Measurements from ENCODE around the gene EIF2B5. TPM values are rescaled to one million over a fixed set of nuclear protein-coding genes. Genes with fewer than 3 reads are reported as not detected.

The EIF2B5 gene
- total and polyA plus RNA-seq, 2 of the 13 experiments (the other 11 are each of a cell fraction or from before 2014, with no cell fraction given) = 38.4 to 60.2 TPM

DNA sequence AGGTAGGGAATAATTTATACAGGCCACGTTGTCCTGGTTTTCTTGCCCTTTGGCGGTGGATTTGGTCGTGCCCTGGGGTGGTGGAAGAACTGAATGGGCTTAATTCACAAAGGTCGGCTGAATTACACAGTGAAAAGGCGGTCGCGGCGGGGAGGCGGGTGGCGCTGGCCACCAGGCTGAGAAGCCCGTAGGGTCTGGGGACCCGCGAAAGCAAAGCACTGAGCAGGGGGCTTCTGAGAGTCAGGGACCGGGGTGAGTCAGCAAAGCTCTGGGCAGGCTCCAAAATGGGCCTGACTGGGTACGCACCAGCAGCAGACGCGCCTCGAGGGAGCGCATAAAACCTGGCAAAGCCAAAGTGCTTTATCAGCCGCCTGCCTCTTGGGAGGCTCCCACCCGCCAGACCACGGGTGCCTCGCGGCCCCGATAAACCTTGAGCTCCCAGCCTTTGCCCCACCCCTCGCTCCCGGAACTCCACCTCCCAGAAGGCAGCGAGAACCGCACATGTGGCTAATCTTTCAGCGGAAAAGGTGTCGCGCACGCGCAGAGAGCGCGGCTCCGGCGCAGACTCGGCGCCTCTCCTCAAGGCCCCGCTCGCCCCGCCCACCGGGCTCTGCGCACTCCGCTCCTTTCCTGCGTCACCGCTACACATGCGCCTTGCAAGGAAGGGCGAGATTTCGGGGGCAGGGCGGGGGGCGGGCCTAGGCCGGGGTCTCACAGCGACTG, 50.5 kb downstream of the EIF2B5 start (continued):
- TF ChIP-seq, protein P1, sequence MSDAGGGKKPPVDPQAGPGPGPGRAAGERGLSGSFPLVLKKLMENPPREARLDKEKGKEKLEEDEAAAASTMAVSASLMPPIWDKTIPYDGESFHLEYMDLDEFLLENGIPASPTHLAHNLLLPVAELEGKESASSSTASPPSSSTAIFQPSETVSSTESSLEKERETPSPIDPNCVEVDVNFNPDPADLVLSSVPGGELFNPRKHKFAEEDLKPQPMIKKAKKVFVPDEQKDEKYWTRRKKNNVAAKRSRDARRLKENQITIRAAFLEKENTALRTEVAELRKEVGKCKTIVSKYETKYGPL (CRISPR knock-in tag; IDR thresholded peaks at IDR 0.05) = no peak
- TF ChIP-seq, protein P2, sequence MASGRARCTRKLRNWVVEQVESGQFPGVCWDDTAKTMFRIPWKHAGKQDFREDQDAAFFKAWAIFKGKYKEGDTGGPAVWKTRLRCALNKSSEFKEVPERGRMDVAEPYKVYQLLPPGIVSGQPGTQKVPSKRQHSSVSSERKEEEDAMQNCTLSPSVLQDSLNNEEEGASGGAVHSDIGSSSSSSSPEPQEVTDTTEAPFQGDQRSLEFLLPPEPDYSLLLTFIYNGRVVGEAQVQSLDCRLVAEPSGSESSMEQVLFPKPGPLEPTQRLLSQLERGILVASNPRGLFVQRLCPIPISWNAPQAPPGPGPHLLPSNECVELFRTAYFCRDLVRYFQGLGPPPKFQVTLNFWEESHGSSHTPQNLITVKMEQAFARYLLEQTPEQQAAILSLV (CRISPR knock-in tag; IDR thresholded peaks at IDR 0.05; ENCODE audit: borderline replicate concordance) = no peak; the same call in 1 of the 2 replicates
- TF ChIP-seq ZNF24 (IDR thresholded peaks at IDR 0.05) = no peak
- TF ChIP-seq SALL1 (CRISPR knock-in tag; IDR thresholded peaks at IDR 0.05) = peak; percentile 63
- no peak for TF ChIP-seq ZNF629 (CRISPR knock-in tag; conservative IDR thresholded peaks at IDR 0.05)
- peak; percentile 42; the same call in 1 of the 2 replicates for TF ChIP-seq BCL6 (CRISPR knock-in tag; IDR thresholded peaks at IDR 0.05)
- TF ChIP-seq, protein P3, sequence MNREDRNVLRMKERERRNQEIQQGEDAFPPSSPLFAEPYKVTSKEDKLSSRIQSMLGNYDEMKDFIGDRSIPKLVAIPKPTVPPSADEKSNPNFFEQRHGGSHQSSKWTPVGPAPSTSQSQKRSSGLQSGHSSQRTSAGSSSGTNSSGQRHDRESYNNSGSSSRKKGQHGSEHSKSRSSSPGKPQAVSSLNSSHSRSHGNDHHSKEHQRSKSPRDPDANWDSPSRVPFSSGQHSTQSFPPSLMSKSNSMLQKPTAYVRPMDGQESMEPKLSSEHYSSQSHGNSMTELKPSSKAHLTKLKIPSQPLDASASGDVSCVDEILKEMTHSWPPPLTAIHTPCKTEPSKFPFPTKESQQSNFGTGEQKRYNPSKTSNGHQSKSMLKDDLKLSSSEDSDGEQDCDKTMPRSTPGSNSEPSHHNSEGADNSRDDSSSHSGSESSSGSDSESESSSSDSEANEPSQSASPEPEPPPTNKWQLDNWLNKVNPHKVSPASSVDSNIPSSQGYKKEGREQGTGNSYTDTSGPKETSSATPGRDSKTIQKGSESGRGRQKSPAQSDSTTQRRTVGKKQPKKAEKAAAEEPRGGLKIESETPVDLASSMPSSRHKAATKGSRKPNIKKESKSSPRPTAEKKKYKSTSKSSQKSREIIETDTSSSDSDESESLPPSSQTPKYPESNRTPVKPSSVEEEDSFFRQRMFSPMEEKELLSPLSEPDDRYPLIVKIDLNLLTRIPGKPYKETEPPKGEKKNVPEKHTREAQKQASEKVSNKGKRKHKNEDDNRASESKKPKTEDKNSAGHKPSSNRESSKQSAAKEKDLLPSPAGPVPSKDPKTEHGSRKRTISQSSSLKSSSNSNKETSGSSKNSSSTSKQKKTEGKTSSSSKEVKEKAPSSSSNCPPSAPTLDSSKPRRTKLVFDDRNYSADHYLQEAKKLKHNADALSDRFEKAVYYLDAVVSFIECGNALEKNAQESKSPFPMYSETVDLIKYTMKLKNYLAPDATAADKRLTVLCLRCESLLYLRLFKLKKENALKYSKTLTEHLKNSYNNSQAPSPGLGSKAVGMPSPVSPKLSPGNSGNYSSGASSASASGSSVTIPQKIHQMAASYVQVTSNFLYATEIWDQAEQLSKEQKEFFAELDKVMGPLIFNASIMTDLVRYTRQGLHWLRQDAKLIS (CRISPR knock-in tag; IDR thresholded peaks at IDR 0.05) = no peak
- no peak for TF ChIP-seq ZNF10 (CRISPR knock-in tag; IDR thresholded peaks at IDR 0.05; ENCODE audit: borderline replicate concordance, low read depth)
- peak; percentile 92 for TF ChIP-seq AGO2 (optimal IDR thresholded peaks at IDR 0.05; ENCODE audit: low read depth, low read length)
- TF ChIP-seq FOXA1 (IDR thresholded peaks at IDR 0.05) = no peak
- no peak for TF ChIP-seq FOXA1 (CRISPR knock-in tag; IDR thresholded peaks at IDR 0.05)
- TF ChIP-seq JUND (CRISPR knock-in tag; IDR thresholded peaks at IDR 0.05) = no peak
- TF ChIP-seq MAFF (IDR thresholded peaks at IDR 0.05; ENCODE audit: low read depth, low read length) = no peak
- TF ChIP-seq ZNF225 (CRISPR knock-in tag; IDR thresholded peaks at IDR 0.05) = no peak
- no peak for TF ChIP-seq MAFK (conservative IDR thresholded peaks at IDR 0.05 in 1 of 2, IDR thresholded peaks at IDR 0.05 in 1 of 2; ENCODE audit: low read length in 2 of 2)
- no peak for TF ChIP-seq ZNF850 (CRISPR knock-in tag; conservative IDR thresholded peaks at IDR 0.05)
- peak; percentile 16; the same call in 1 of the 2 replicates for TF ChIP-seq SIX4 (CRISPR knock-in tag; IDR thresholded peaks at IDR 0.05)
- TF ChIP-seq RAD51 (IDR thresholded peaks at IDR 0.05; ENCODE audit: borderline replicate concordance) = no peak
- TF ChIP-seq FIP1L1 (IDR thresholded peaks at IDR 0.05; ENCODE audit: borderline replicate concordance, insufficient read depth, low read depth, low read length) = no peak
- TF ChIP-seq ATF1 (CRISPR knock-in tag; IDR thresholded peaks at IDR 0.05) = no peak
- no peak for TF ChIP-seq ZNF282 (IDR thresholded peaks at IDR 0.05; ENCODE audit: partially characterized antibody)
- TF ChIP-seq ZNF431 (CRISPR knock-in tag; IDR thresholded peaks at IDR 0.05; ENCODE audit: borderline replicate concordance, low read depth) = no peak
- peak; percentile 59; the same call in 1 of the 2 replicates for TF ChIP-seq ZSCAN31 (CRISPR knock-in tag; IDR thresholded peaks at IDR 0.05; ENCODE audit: low read depth)
